Measurements from ENCODE around the gene NMT2.

The NMT2 gene

GRCh38 chr10:15124190-15124589 is 44.3 kb downstream of the NMT2 start:
- Histone ChIP-seq H3K27me3 (no peaks in the 10 kb centered on the region), H3K36me3 (no peaks in the 10 kb centered on the region), H3K4me3 (ENCODE audit: low read depth, low read length) (no peak overlapping the region), H3K9me3 (no peaks in the 10 kb centered on the region), H3K4me1 (no peaks in the 10 kb centered on the region)
- TF ChIP-seq, protein P1, sequence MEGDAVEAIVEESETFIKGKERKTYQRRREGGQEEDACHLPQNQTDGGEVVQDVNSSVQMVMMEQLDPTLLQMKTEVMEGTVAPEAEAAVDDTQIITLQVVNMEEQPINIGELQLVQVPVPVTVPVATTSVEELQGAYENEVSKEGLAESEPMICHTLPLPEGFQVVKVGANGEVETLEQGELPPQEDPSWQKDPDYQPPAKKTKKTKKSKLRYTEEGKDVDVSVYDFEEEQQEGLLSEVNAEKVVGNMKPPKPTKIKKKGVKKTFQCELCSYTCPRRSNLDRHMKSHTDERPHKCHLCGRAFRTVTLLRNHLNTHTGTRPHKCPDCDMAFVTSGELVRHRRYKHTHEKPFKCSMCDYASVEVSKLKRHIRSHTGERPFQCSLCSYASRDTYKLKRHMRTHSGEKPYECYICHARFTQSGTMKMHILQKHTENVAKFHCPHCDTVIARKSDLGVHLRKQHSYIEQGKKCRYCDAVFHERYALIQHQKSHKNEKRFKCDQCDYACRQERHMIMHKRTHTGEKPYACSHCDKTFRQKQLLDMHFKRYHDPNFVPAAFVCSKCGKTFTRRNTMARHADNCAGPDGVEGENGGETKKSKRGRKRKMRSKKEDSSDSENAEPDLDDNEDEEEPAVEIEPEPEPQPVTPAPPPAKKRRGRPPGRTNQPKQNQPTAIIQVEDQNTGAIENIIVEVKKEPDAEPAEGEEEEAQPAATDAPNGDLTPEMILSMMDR (IDR thresholded peaks at IDR 0.05; ENCODE audit: low read depth, low read length): no peak
- DNase-seq: no peak

GRCh38 chr10:15123749-15124184 is 44.7 kb downstream of the NMT2 start:
- H3K4me1 ChIP-seq: no peaks in the 10 kb centered on the region
- H3K9me3 ChIP-seq: no peaks in the 10 kb centered on the region
- DNase-seq: no peak
- TF ChIP-seq, protein P1 (IDR thresholded peaks at IDR 0.05; ENCODE audit: low read depth, low read length): no peak
- H3K36me3 ChIP-seq: no peaks in the 10 kb centered on the region
- no peak overlapping the region for H3K4me3 ChIP-seq (ENCODE audit: low read depth, low read length)
- no peaks in the 10 kb centered on the region for H3K27me3 ChIP-seq

DNA sequence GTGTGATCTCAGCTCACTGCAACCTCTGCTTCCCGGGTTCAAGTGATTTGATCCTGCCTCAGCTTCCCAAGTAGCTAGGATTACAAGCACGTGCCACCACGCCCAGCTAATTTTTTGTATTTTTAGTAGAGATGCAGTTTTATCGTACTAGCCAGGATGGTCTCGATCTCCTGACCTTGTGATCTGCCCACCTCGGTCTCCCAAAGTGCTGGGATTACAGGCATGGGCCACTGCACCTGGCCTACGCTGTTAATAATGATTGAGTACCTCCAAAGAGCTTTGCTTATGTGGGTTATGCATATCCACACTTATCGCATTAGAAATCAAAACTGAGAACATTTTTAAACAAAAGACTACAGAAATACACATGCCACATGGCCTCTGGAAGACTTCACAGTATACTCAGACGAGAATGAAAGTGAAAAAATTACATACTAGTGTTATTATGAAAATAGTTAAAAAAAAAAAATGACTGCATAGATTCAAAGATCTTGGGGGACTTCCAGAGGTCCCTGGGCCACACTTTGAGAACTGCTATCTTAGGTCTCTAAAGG is 45.9 kb downstream of the NMT2 start:
- H3K4me1 ChIP-seq: no peaks in the 10 kb centered on the region
- DNase-seq: no peak
- no peaks in the 10 kb centered on the region for H3K36me3 ChIP-seq
- no peaks in the 10 kb centered on the region for H3K27me3 ChIP-seq
- H3K9me3 ChIP-seq: no peaks in the 10 kb centered on the region
- no peak overlapping the region for H3K4me3 ChIP-seq (ENCODE audit: low read depth, low read length)
- TF ChIP-seq, protein P1 (IDR thresholded peaks at IDR 0.05; ENCODE audit: low read depth, low read length): no peak

DNA sequence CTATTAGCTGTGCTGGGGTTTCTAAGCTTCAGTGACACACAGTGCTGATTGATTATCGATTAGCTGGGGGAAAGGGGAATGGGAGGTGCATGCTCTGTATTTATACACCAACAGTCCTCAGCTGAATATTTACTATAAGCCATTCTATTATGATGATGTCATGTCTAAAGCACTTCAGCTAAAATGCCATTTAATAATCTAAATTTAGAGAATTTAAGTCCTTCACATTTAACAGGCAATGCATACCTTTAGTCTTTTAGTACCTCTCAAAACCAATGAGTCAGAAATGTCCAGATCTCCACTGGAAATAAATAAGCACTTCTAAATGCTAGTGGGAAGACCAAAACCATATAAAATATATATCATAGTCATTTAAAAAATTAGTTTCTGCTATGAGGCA is 46.8 kb downstream of the NMT2 start:
- Histone ChIP-seq H3K9me3 (no peaks in the 10 kb centered on the region), H3K4me3 (ENCODE audit: low read depth, low read length) (no peak overlapping the region), H3K36me3 (no peaks in the 10 kb centered on the region), H3K27me3 (no peaks in the 10 kb centered on the region), H3K4me1 (no peaks in the 10 kb centered on the region)
- DNase-seq: no peak
- TF ChIP-seq, protein P1 (IDR thresholded peaks at IDR 0.05; ENCODE audit: low read depth, low read length): no peak

GRCh38 chr10:15120523-15120922 is 48.0 kb downstream of the NMT2 start:
- no peaks in the 10 kb centered on the region for H3K9me3 ChIP-seq
- no peaks in the 10 kb centered on the region for H3K4me1 ChIP-seq
- TF ChIP-seq, protein P1 (IDR thresholded peaks at IDR 0.05; ENCODE audit: low read depth, low read length): no peak
- H3K27me3 ChIP-seq: no peaks in the 10 kb centered on the region
- no peak overlapping the region for H3K4me3 ChIP-seq (ENCODE audit: low read depth, low read length)
- no peak for DNase-seq
- H3K36me3 ChIP-seq: no peaks in the 10 kb centered on the region

GRCh38 chr10:15118615-15119014 is 49.9 kb downstream of the NMT2 start:
- TF ChIP-seq, protein P1 (IDR thresholded peaks at IDR 0.05; ENCODE audit: low read depth, low read length): no peak
- H3K27me3 ChIP-seq: no peaks in the 10 kb centered on the region
- DNase-seq: no peak
- no peak overlapping the region for H3K4me3 ChIP-seq (ENCODE audit: low read depth, low read length)
- H3K9me3 ChIP-seq: no peaks in the 10 kb centered on the region
- no peaks in the 10 kb centered on the region for H3K4me1 ChIP-seq
- no peaks in the 10 kb centered on the region for H3K36me3 ChIP-seq

Measured in BE2C (cell line).